Neuronal stem cell (in vitro differentiated cells): ENCODE results near the gene MARCHF9.

Experiments used
- DNase-seq: peaks from one replicate; pipeline ENCODE4 v3.0.0-alpha.2; 2013; ENCODE audit warnings: low spot score
- H2AFZ ChIP-seq: one replicate; pipeline ENCODE4 v1.6.1; 2013; ENCODE audit warnings: mild to moderate bottlenecking, low read length, inconsistent platforms
- H2AK5ac ChIP-seq: 2 replicates; pipeline ENCODE4 v1.6.1; 2013; ENCODE audit warnings: low read depth, mild to moderate bottlenecking, inconsistent platforms, low read length, moderate library complexity, mixed read lengths
- H2BK120ac ChIP-seq: 2 replicates; pipeline ENCODE4 v1.6.1; 2013; ENCODE audit warnings: low read depth, mild to moderate bottlenecking, inconsistent platforms, low read length, moderate library complexity, mixed read lengths
- H2BK12ac ChIP-seq: one replicate; pipeline ENCODE4 v1.6.1; 2013; ENCODE audit warnings: low read length, inconsistent platforms
- H2BK15ac ChIP-seq: 2 replicates; pipeline ENCODE4 v1.6.1; 2013; ENCODE audit warnings: mild to moderate bottlenecking, low read length, inconsistent platforms, mixed read lengths
- H2BK5ac ChIP-seq: one replicate; pipeline ENCODE4 v1.6.1; 2013; ENCODE audit warnings: inconsistent platforms, mild to moderate bottlenecking, low read length, moderate library complexity
- H3K14ac ChIP-seq: one replicate; pipeline ENCODE4 v1.6.1; 2013; ENCODE audit warnings: low read length, inconsistent platforms
- H3K18ac ChIP-seq: 2 replicates; pipeline ENCODE4 v1.6.1; 2013; ENCODE audit warnings: low read length, inconsistent platforms
- H3K23ac ChIP-seq: 2 replicates; pipeline ENCODE4 v1.6.1; 2013; ENCODE audit warnings: low read depth, mild to moderate bottlenecking, mixed read lengths, low read length, inconsistent platforms; ENCODE audit not compliant: poor library complexity
- H3K27ac ChIP-seq: replicated peaks from 3 replicates; pipeline ENCODE4 v1.5.1; 2013; ENCODE audit warnings: low read length, inconsistent platforms
- H3K27me3 ChIP-seq, 3 experiments: 2 replicates each; pipeline ENCODE4 v1.6.1; 2013; ENCODE audit warnings: low read length in 3 of 3, mild to moderate bottlenecking in 2 of 3, inconsistent platforms in 1 of 3, low read depth in 1 of 3, mixed read lengths in 1 of 3, moderate library complexity in 1 of 3; ENCODE audit not compliant: control insufficient read depth in 3 of 3, insufficient read depth in 3 of 3
- H3K36me3 ChIP-seq, 2 donors: replicated peaks in 1 of 2; 2 replicates each; pipeline ENCODE4 v1.6.1; 2013; ENCODE audit warnings: low read length in 2 of 2; ENCODE audit not compliant: control insufficient read depth in 2 of 2, insufficient read depth in 2 of 2
- H3K4ac ChIP-seq: 2 replicates; pipeline ENCODE4 v1.6.1; 2013; ENCODE audit warnings: inconsistent platforms, mild to moderate bottlenecking, low read length, moderate library complexity
- H3K4me1 ChIP-seq, 2 donors: 1 replicate in 1 of 2; 2 replicates in 1 of 2; pipeline ENCODE4 v1.6.1; 2013; ENCODE audit warnings: low read length in 2 of 2, low read depth in 1 of 2; ENCODE audit not compliant: control insufficient read depth in 2 of 2, insufficient read depth in 1 of 2
- H3K4me2 ChIP-seq: one replicate; pipeline ENCODE4 v1.6.1; 2013; ENCODE audit warnings: mild to moderate bottlenecking, low read length, inconsistent platforms; ENCODE audit not compliant: insufficient read depth, poor library complexity, severe bottlenecking
- H3K4me3 ChIP-seq, 2 donors: 2 replicates each; pipeline ENCODE4 v1.5.1; 2013; ENCODE audit warnings: low read length in 2 of 2, mild to moderate bottlenecking in 2 of 2, inconsistent platforms in 1 of 2, moderate library complexity in 1 of 2
- H3K79me1 ChIP-seq: one replicate; pipeline ENCODE4 v1.6.1; 2013; ENCODE audit warnings: low read depth, mild to moderate bottlenecking, inconsistent platforms, low read length, moderate library complexity
- H3K9ac ChIP-seq: one replicate; pipeline ENCODE4 v1.6.1; 2013; ENCODE audit warnings: mild to moderate bottlenecking, low read depth, low read length, inconsistent platforms; ENCODE audit not compliant: poor library complexity
- H3K9me3 ChIP-seq, 2 donors: replicated peaks in 1 of 2; 2 replicates each; pipeline versions ENCODE3 to v1.6.1; 2013; ENCODE audit warnings: low read length in 2 of 2, mild to moderate bottlenecking in 2 of 2, inconsistent platforms in 1 of 2, low read depth in 1 of 2, mixed read lengths in 1 of 2, moderate library complexity in 1 of 2; ENCODE audit not compliant: control insufficient read depth in 2 of 2, insufficient read depth in 1 of 2
- H4K8ac ChIP-seq: one replicate; pipeline ENCODE4 v1.6.1; 2013; ENCODE audit warnings: low read depth, mild to moderate bottlenecking, inconsistent platforms, low read length, moderate library complexity
- H4K91ac ChIP-seq: one replicate; pipeline ENCODE4 v1.6.1; 2013; ENCODE audit warnings: low read length, low read depth, mild to moderate bottlenecking, inconsistent platforms; ENCODE audit not compliant: poor library complexity
- WGBS, 2 donors: extraction: QIAGEN DNeasy Blood & Tissue Kit; methylation state at CpG; one replicate each; pipeline ENCODE4 v1.1.7; 2013; ENCODE audit warnings: missing lambda C conversion rate in 2 of 2, mixed read lengths in 1 of 2; ENCODE audit not compliant: insufficient read length in 2 of 2, insufficient replicate concordance in 1 of 2; ENCODE audit errors: extremely low coverage in 2 of 2; 5-methylcytosine and 5-hydroxymethylcytosine counted together

Gene MARCHF9

GRCh38 chr12:57726884-57727757, 27.8 kb upstream of the MARCHF9 start:
- Histone ChIP-seq H3K9ac (peak overlapping the region; percentile 54), H3K27me3 (peaks cover 0 to 75% (median 18%) of the 10 kb centered on the region in 3 experiments), H3K23ac (peak overlapping the region; percentile 97), H4K8ac (peak overlapping the region; percentile 49), H2BK15ac (peak overlapping the region; percentile 30), H3K4ac (no peak overlapping the region), H3K4me1 (peaks cover 0 to 7% of the 10 kb centered on the region in 2 donors), H3K4me3 (peak overlapping the region in 1 of 2 donors; percentile 79), H2BK5ac (peak overlapping the region; percentile 45), H2AFZ (no peak overlapping the region), H3K14ac (no peak overlapping the region), H3K27ac (no peak overlapping the region), H2AK5ac (peak overlapping the region; percentile 53), H4K91ac (no peak overlapping the region), H3K36me3 (peaks cover 0 to 50% of the 10 kb centered on the region in 2 donors), H3K79me1 (no peaks in the 10 kb centered on the region), H3K9me3 (peaks cover 0 to 3% of the 10 kb centered on the region in 2 donors), H2BK12ac (peak overlapping the region; percentile 42), H3K18ac (peak overlapping the region; percentile 83), H2BK120ac (no peak overlapping the region), H3K4me2 (peak overlapping the region; percentile 99)
- no CpG with 5 or more reads among the region's 76 CpGs for WGBS, 2 donors
- DNase-seq: no peak

GRCh38 chr12:57727758-57728395, 27.0 kb upstream of the MARCHF9 start:
- H3K4ac ChIP-seq: no peak overlapping the region
- H3K9me3 ChIP-seq: peaks cover 0 to 3% of the 10 kb centered on the region in 2 donors
- H3K36me3 ChIP-seq: peaks cover 0 to 56% of the 10 kb centered on the region in 2 donors
- H4K8ac ChIP-seq: no peak overlapping the region
- no peak overlapping the region for H2AFZ ChIP-seq
- no peak overlapping the region for H3K9ac ChIP-seq
- H2BK120ac ChIP-seq: no peak overlapping the region
- H2BK12ac ChIP-seq: no peak overlapping the region
- no peak overlapping the region for H3K18ac ChIP-seq
- H2BK15ac ChIP-seq: no peak overlapping the region
- peaks cover 0 to 7% of the 10 kb centered on the region in 2 donors for H3K4me1 ChIP-seq
- no peak overlapping the region for H2AK5ac ChIP-seq
- no peak overlapping the region for H3K14ac ChIP-seq
- no peak overlapping the region for H3K27ac ChIP-seq
- no CpG with 5 or more reads among the region's 21 CpGs for WGBS, 2 donors
- H3K4me3 ChIP-seq: no peak overlapping the region
- H3K27me3 ChIP-seq: peaks cover 0 to 83% (median 18%) of the 10 kb centered on the region in 3 experiments
- DNase-seq: no peak
- H3K79me1 ChIP-seq: no peaks in the 10 kb centered on the region
- H2BK5ac ChIP-seq: no peak overlapping the region
- H4K91ac ChIP-seq: no peak overlapping the region
- no peak overlapping the region for H3K4me2 ChIP-seq
- peak overlapping the region; percentile 97 for H3K23ac ChIP-seq

- Histone ChIP-seq H3K27ac (no peak overlapping the region), H3K9ac (no peak overlapping the region), H3K36me3 (peaks cover 0 to 67% of the 10 kb centered on the region in 2 donors), H3K27me3 (peaks cover 0 to 91% (median 18%) of the 10 kb centered on the region in 3 experiments), H3K4me1 (peaks cover 0 to 7% of the 10 kb centered on the region in 2 donors), H4K8ac (no peak overlapping the region), H2AK5ac (no peak overlapping the region), H3K4me3 (no peak overlapping the region), H2BK5ac (no peak overlapping the region), H2BK12ac (no peak overlapping the region), H4K91ac (no peak overlapping the region), H3K14ac (no peak overlapping the region), H3K4ac (no peak overlapping the region), H3K23ac (no peak overlapping the region), H2AFZ (no peak overlapping the region), H3K79me1 (no peaks in the 10 kb centered on the region), H3K4me2 (no peak overlapping the region), H2BK15ac (no peak overlapping the region), H3K18ac (no peak overlapping the region), H3K9me3 (peaks cover 0 to 3% of the 10 kb centered on the region in 2 donors), H2BK120ac (no peak overlapping the region)
- no peak for DNase-seq
- no CpG with 5 or more reads among the region's 5 CpGs for WGBS, 2 donors
Measured at GRCh38 chr12:57729321-57729844, 25.5 kb upstream of the MARCHF9 start.
